Activated CD8-positive, alpha-beta memory T cell treated with anti-CD3 and anti-CD28 coated beads for 4 hours (primary cell): ENCODE data around the gene SDF4.

ENCODE experiments used
- DNase-seq, 2 donors: peaks; one replicate each; pipeline ENCODE4 v3.0.0-alpha.2; 2020; ENCODE audit warnings: low read depth in 2 of 2

Gene SDF4

GRCh38 chr1:1228187-1228586 is 3.6 kb downstream of the SDF4 start:
- DNase-seq, result no peak

DNA sequence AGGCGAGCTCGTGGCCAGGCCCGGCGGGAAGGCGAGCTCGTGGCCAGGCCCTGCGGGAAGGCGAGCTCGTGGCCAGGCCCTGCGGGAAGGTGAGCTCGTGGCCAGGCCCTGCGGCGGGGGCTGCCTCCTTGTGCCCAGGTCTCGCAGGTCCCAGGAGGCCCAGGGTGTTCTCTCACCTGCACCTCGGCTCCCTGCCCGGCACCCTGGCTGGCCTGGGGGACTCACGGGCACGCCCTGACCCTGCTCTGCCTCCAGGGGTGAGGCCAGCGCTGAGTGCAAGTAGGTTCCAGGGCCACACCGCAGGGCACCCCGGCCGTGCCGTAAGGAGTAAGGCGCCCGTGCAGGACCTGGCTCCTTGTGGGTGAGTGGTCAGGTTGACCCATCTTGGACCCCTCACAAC is 4.4 kb downstream of the SDF4 start:
- DNase-seq, result no peak

DNA sequence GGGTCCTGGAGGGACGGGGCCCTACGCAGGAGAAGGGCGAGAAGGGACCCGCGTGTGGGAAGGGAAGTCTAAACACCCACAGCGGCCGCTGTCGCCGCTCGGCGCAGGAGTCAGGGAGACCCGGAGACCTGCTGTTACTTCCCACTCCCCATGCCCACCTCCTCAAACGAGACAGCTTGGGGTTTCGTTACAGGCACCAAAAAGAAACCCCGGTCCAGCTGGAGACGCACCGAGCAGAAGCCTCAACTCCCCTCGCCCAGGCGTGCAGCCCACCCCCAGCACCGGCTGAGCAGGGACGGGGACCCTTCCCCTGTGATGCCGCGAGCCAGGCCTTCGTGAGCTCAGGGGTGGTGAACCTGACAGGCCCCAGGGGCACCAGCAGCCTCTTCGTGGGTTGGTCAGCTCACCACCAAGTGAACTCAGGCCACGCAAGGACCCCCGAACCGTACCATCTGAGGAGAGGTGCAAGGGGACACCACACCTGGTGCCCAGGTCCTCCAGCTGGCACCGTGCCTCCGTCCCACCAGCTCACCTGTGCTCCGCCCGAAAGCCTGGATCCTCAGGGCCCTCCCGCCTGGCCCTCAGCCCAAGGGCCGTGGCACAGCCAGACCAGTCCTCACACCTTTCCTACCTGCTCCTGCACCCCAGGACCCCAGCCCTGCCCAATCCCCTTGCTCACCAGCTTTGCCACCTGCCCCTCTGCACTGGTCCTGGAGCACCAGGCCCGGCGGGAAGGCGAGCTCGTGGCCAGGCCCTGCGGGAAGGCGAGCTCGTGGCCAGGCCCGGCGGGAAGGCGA is 5.0 kb downstream of the SDF4 start:
- no peak for DNase-seq

- no peak for DNase-seq
Observed at GRCh38 chr1:1225913-1226312, 5.9 kb downstream of the SDF4 start.

DNA sequence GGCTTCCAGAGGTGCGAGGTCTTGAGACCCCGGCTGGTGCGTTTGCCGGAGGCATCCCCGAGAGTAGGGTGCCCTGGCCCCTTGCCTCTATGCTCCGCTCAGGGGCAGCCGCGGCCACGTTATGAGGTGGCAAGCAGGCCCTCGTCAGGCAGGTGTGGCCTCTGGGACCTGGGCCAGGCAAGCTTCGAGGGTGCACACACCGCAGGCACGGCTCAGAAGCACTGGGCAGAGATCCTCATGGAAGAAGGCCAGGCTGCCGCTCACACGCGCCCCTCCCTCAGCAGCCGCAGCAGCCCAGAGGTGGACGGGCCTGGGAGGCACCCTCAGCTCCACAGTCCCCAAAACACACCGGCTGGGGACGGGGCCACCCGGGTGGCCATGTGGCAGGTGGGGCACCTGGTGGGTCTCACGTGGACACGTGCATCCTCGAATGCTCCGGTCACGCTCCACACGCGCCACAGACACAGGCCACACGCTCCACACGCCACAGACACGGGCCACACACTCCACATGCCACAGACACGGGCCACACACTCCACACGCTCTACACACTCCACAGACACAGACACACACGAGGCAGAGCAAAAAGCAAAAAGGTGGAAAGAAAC is 6.5 kb downstream of the SDF4 start:
- DNase-seq, result no peak

DNA sequence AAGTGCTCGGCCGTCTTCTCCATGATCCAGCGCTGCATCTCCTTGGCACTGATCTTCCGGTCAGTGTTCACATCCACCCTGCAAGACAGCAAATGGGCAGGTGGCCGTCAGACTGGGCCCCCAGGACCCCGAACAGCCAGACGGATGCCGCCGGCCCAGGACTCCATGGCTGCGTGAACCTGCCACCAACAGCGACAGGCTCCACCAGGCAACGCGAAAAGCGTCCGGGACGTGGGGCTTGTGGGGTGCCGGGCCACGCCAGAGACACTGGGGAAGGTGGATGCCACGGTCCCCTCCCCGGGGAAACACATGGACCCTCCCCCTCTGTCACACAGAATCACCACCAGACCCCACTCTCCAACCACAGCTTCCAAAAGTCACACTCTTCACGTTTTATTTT is 7.9 kb downstream of the SDF4 start:
- DNase-seq, result no peak

DNA sequence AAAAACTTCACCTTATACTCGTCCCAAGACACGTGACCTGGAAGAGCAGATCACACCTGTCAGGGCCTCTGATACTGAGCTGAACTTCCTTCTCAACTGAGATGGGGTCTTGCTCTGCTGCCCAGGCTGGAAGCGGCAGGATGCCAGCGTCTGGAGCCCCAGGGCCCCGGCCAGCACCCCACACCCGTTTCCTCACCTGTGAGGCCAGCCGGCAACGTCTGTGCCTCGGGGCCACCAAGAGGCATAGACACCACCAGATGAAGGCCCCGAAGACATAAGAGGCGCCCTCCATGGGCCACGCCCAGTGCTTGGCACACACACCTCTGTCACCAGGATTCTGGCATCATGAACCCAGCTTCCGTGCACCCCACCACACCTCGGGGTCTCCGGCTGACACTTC is 8.5 kb downstream of the SDF4 start:
- no peak for DNase-seq

DNA sequence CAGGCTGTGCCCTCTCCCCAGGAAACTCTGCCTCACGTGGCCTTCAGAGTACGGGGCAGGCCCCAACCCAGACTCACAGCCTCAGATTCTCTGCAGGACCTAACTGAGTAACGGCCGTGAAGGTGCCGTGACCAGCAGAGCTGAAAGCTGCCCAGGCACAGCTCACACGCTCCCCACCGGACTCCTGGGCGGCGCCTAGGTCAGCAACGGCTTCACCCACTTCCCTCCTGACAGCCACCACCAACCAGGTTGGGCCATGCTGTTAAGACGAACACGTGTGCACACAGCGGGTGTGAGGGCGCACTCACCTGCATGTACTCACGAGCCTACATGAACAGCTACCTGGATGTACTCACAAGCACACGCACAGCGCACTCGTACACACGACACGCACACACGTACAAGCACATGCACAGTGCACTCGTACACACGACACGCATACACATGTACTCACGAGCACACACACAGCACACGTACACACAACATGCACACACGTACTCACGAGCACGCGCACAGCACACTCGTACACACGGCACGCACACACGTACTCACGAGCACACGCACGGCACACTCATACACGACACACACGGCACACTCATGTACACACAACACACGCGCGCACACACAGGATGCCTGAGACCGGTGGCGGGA is 9.1 kb downstream of the SDF4 start:
- no peak for DNase-seq

GRCh38 chr1:1221887-1222574 is 9.8 kb downstream of the SDF4 start:
- no peak for DNase-seq

DNA sequence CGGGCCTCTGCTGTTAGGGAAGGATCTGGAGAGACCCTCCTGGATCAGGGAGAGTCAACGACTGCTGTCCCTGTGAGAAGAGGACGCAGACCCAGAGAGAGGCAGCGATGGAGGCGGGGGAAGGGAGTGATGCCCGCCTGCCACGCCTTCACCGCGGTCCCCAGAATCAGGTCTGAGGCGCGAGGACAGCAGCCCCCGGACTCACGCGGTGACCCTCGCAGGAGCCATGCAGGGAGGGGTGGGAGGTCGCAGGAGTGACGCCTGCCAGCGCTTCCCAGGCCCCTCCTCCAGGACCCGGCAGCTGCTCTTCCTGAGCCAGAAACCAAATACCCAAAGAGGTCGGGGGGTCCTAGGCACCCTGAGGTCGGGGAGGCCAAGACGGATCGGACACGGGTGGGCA is 11.6 kb downstream of the SDF4 start:
- no peak for DNase-seq

- peak in 1 of 2 donors; percentile 24 for DNase-seq
Observed at GRCh38 chr1:1219341-1219740, 12.5 kb downstream of the SDF4 start.

- DNase-seq, result no peak
Observed at GRCh38 chr1:1218524-1219200, 13.1 kb downstream of the SDF4 start.

DNA sequence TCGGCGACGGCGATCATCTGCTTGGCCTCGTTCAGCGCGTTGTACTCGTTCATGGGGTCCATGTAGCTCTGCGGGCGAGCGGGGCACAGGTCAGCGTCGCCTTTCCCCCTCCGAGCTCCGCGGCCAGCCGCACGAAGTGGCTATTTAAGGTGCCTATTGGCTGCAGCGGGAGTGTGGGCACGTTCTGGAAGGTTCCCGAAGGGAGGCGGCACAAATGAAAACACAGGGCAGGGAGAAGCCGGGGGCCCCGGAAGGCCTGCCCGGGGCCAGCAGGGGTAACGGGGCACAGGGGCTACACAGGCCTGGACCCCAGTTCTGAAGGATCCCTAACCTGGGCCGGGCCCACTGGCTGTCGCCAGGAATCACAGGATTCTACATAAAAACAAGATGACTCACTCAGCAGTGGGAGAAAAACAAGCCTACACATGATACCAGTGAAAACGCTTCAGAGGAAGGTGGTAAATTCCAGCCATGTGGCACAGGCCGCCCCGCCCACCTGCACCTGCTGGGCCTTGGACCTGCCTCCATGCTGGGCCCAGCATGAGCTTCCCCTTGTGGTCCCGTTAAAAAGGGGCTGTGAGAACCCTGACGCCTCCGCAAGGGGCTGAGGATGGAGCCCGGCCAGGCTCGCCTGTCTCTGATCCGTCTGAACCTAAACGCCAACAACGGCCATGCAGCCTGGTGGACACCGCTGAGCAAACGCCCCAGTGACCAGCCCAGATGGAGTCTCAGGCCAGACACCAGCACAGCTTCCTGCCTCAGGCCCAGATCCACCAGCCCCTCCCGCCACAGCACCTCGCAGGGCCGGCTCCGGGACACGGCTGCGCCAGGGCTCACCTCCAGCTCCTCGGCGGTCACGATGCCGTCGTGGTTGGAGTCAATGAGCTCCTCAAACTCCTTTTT is 13.9 kb downstream of the SDF4 start:
- peak in 1 of 2 donors; percentile 32 for DNase-seq

GRCh38 chr1:1216770-1217620 is 14.8 kb downstream of the SDF4 start:
- no peak for DNase-seq

DNA sequence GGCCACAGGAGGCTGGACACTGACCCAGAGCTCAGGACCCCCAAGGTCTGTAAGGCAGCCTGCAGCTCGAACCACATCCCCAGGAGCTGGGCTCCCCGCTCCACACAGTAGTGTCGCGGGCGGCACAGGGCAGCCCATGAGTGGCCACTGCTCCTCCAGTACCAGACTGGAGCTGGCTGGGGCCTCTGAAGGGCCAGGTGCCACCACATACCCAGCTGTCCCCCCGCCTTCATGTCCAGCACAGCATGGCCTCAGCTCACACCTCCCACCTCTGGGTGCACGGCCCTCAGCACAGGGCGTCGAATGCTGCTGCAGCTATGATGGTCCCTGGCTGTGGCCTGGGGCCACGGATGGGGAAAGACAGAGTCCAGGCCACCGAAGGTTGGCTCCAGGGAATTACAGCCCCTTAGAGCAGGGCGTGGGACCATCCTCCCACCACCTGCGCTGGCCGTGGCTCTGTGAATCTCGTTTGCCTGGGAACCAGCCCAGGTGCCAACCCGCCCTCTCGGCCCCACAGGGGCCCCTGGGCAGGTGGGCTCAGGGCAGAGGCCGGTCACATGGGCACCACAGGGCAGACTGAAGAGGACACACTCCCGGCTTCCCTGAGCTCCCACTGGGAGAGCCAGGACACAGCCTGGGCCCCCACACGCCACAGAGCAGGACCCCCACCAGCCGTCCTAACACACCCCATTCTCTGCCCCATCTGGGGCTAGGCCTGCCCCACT is 15.8 kb downstream of the SDF4 start:
- no peak for DNase-seq

DNA sequence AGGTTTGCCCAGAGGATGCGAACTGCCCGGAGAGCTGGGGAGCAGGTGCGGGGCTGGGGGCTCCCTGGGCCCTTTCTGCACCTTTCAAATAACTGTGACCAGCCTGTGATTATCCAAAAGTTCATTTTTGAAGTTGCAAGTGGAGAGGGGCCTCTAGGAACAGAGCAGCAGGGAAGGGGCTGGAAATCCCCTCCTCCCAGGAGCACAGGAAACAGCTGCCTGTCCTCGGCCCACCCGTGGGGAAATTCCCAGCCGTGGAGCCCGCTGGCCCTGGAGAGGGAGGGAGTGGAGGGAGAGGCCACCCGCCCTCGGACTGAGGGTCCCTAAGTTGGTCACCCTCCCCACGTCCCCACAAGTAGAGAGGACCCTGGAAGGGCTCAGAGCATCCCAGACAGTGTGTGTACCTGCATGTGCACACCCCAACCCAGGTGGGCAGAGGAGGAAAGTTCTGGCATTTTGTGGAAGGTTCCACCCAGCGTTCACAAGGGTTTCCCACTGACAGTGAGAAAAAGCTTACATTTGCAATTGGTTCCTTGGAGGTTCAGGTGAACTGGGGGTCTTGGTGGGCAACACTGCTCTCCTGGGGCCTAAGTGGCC is 16.6 kb downstream of the SDF4 start:
- DNase-seq, result no peak

DNA sequence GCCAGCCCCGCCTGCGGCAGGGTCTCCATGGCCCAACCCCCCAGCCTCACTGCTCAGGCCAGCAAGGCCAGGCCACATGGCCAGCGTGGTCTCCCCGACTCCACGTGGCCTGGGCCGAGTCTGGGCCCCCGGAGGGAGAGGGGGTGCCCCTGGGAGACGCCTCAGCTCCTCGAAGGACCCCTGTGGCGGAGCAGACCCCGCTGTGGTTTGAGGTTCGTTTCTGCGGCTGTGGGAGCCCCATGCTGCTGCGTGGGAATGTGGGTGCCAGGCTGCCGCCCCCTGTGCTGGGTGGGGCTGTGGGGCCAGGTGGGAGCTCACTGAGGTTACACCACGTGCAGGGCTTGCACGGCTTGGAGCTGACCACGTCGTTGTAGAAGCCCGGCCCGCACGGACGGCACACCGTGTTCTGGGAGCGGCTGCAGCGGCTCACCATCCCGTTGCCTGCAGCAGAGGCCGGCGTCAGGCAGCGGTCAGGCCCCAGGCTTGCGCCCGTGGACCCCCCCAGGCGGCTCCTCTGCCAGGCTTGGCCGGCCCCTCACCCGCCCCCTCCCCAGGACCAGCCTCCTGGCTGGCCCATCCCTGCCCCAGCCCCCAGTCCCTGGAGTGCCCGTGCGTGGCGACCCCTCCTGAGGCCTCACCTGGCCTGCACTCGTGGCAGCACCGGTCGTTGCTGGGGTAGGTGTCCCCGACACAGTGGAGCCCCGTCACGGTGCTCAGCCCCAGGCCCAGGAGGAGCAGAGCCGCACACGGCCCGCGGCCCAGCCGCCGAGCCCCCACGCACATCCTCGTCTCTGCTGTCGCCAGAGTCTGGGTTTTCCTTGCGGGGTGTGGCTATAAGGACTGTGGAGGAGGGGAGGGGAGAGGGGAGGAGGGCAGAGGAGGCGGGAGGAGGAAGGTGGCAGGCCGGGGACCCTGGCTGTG is 18.2 kb downstream of the SDF4 start, which contains the start of gene TNFRSF4:
Gene TNFRSF4, minus strand, starts transcription at position 809 of the 921 bp plus-strand sequence. Its CDS starts 26 bp downstream, at position 783.
- no peak for DNase-seq
